HepG2 (cell line): ENCODE data around the gene MRPL20. TPM values are rescaled to one million over a fixed set of nuclear protein-coding genes. Genes with fewer than 3 reads are reported as not detected.

Source experiments
- ARNT ChIP-seq: fragments of 450-650 bp; IDR thresholded peaks from 2 replicates; pipeline ENCODE4 v1.6.1; 2017
- CBX5 ChIP-seq: sonication (generic); formaldehyde crosslinking; IDR thresholded peaks from 2 replicates; pipeline ENCODE4 v1.4.0; 2020; ENCODE audit warnings: missing genetic modification reagents, borderline replicate concordance
- FLYWCH1 ChIP-seq: sonication (generic); formaldehyde crosslinking; IDR thresholded peaks from 2 replicates; pipeline ENCODE4 v1.8.1; 2023; ENCODE audit warnings: mild to moderate bottlenecking, missing genetic modification reagents
- KDM2A ChIP-seq: sonication (generic); formaldehyde crosslinking; IDR thresholded peaks from 2 replicates; pipeline ENCODE4 v1.4.0; 2020; ENCODE audit warnings: low read depth, missing genetic modification reagents, borderline replicate concordance
- POLR2A ChIP-seq, 2 experiments: IDR thresholded peaks; 2 replicates each; pipeline ENCODE4 v1.6.1; 2011; ENCODE audit warnings: low read depth in 2 of 2, low read length in 2 of 2, mild to moderate bottlenecking in 1 of 2, moderate library complexity in 1 of 2; ENCODE audit not compliant: insufficient read depth in 1 of 2
- RFX5 ChIP-seq: IDR thresholded peaks from 2 replicates; pipeline ENCODE4 v1.6.1; 2011; ENCODE audit warnings: low read depth, low read length, improper control_type of control experiment
- RNF219 ChIP-seq: sonication (generic); formaldehyde crosslinking; IDR thresholded peaks from 2 replicates; pipeline ENCODE4 v1.5.0; 2020; ENCODE audit warnings: mild to moderate bottlenecking, missing genetic modification reagents
- SETDB1 ChIP-seq: sonication (generic); formaldehyde crosslinking; IDR thresholded peaks from 2 replicates; pipeline ENCODE4 v1.5.1; 2020; ENCODE audit warnings: missing genetic modification reagents, mild to moderate bottlenecking, borderline replicate concordance
- SOX13 ChIP-seq, 3 experiments: fragments of 450-650 bp in 1 of 3; sonication (generic) in 1 of 3; formaldehyde crosslinking in 1 of 3; IDR thresholded peaks in 2 of 3; conservative IDR thresholded peaks in 1 of 3; 2 replicates each; pipeline versions ENCODE4 v1.5.0 to v1.6.1; 2016 to 2020; ENCODE audit warnings: antibody characterized with exemption in 1 of 3, mild to moderate bottlenecking in 1 of 3, missing compliant biosample characterization in 1 of 3, missing genetic modification reagents in 1 of 3, moderate library complexity in 1 of 3
- SRSF4 ChIP-seq: fragments of 200-400 bp; formaldehyde crosslinking; IDR thresholded peaks from one replicate; pipeline ENCODE4 v1.6.1; 2018; ENCODE audit warnings: mild to moderate bottlenecking, low read depth, low read length, moderate library complexity; ENCODE audit not compliant: poor library complexity, severe bottlenecking
- SRY ChIP-seq: sonication (generic); formaldehyde crosslinking; IDR thresholded peaks from 2 replicates; pipeline ENCODE4 v1.8.0; 2022; ENCODE audit warnings: mild to moderate bottlenecking, missing genetic modification reagents
- ZBTB14 ChIP-seq: sonication (generic); formaldehyde crosslinking; IDR thresholded peaks from 2 replicates; pipeline ENCODE4 v1.4.0; 2020; ENCODE audit warnings: missing genetic modification reagents
- ZBTB7B ChIP-seq: sonication (generic); formaldehyde crosslinking; IDR thresholded peaks from 2 replicates; pipeline ENCODE4 v1.4.0; 2020; ENCODE audit warnings: missing genetic modification reagents
- ZNF180 ChIP-seq: sonication (generic); formaldehyde crosslinking; IDR thresholded peaks from 2 replicates; pipeline ENCODE4 v1.4.0; 2020; ENCODE audit warnings: low read depth, missing genetic modification reagents, borderline replicate concordance
- ZNF501 ChIP-seq: sonication (generic); formaldehyde crosslinking; IDR thresholded peaks from 2 replicates; pipeline ENCODE4 v1.5.1; 2020; ENCODE audit warnings: mild to moderate bottlenecking, moderate library complexity, missing genetic modification reagents
- ZNF609 ChIP-seq: sonication (generic); formaldehyde crosslinking; IDR thresholded peaks from 2 replicates; pipeline ENCODE4 v1.4.0; 2020; ENCODE audit warnings: mild to moderate bottlenecking, missing genetic modification reagents, borderline replicate concordance
- ZNF660 ChIP-seq: sonication (generic); formaldehyde crosslinking; IDR thresholded peaks from 2 replicates; pipeline ENCODE4 v1.5.1; 2020; ENCODE audit warnings: mild to moderate bottlenecking, low read depth, missing genetic modification reagents, borderline replicate concordance
- ZSCAN9 ChIP-seq: IDR thresholded peaks from 2 replicates; pipeline ENCODE4 v1.6.1; 2016; ENCODE audit warnings: borderline replicate concordance
- polyA plus RNA-seq, 8 experiments: library from polyadenylated mRNA; depleted of rRNA in 3 of 8; stranded (reverse) in 7 of 8; unstranded in 1 of 8; fragments of >200 nt; fragmentation: Illumina TruSeq in 4 of 8; extraction: Trizol in 4 of 8; gene quantifications; 2 replicates each; pipeline versions ENCODE4 v1.2.1 to v1.2.3, GENCODE V29; 2011 to 2016; ENCODE audit warnings: low read depth in 4 of 8, missing spikeins in 1 of 8, mixed read lengths in 1 of 8; ENCODE audit not compliant: insufficient read depth in 1 of 8
- total RNA-seq, 5 experiments: library from RNA; depleted of rRNA; stranded (reverse); fragments of >200 nt; fragmentation: Illumina TruSeq; extraction: Trizol; gene quantifications; 2 replicates each; pipeline ENCODE4 v1.2.3, GENCODE V29; 2016; ENCODE audit warnings: low read depth in 1 of 5
- TF ChIP-seq, protein P1 (sequence below): sonication (generic); formaldehyde crosslinking; IDR thresholded peaks from 2 replicates; pipeline ENCODE4 v1.8.1; 2023; ENCODE audit warnings: mild to moderate bottlenecking, moderate library complexity, missing genetic modification reagents

MRPL20 gene
- total and polyA plus RNA-seq, 2 of the 13 experiments (the other 11 are each of a cell fraction or from before 2014, with no cell fraction given): 59.2 to 127 TPM

GRCh38 chr1:1432951-1433803 lies 26.1 kb upstream of the MRPL20 start (continued):
- TF ChIP-seq FLYWCH1 (no peak), ARNT (no peak), CBX5 (CRISPR knock-in tag) (peak; percentile 84), ZSCAN9 (CRISPR knock-in tag) (peak; percentile 92), POLR2A (IDR thresholded peaks at IDR 0.05; ENCODE audit: insufficient read depth in 1 of 2, low read depth in 2 of 2, low read length in 2 of 2) (peak in 1 of 2 experiments; percentile 77; a peak in 1 of 4 replicates), SETDB1 (CRISPR knock-in tag) (no peak), SOX13 (IDR thresholded peaks at IDR 0.05) (peak; percentile 77), SOX13 (CRISPR knock-in tag; conservative IDR thresholded peaks at IDR 0.05 in 1 of 2, IDR thresholded peaks at IDR 0.05 in 1 of 2) (peak in 1 of 2 experiments; percentile 87; a peak in 2 of 4 replicates), ZBTB7B (CRISPR knock-in tag) (peak; percentile 77), SRSF4 (no peak), RNF219 (CRISPR knock-in tag) (no peak; the same call in 1 of the 2 replicates), ZNF660 (CRISPR knock-in tag) (no peak), ZNF180 (CRISPR knock-in tag) (0 out of 2 replicates have a peak, but pooled peaks have one; percentile 7), ZBTB14 (CRISPR knock-in tag) (peak; percentile 49), ZNF501 (CRISPR knock-in tag) (peak; percentile 86), SRY (no peak), KDM2A (peak; percentile 66; the same call in 1 of the 2 replicates), ZNF609 (CRISPR knock-in tag) (peak; percentile 88), RFX5 (no peak)
- TF ChIP-seq, protein P1, sequence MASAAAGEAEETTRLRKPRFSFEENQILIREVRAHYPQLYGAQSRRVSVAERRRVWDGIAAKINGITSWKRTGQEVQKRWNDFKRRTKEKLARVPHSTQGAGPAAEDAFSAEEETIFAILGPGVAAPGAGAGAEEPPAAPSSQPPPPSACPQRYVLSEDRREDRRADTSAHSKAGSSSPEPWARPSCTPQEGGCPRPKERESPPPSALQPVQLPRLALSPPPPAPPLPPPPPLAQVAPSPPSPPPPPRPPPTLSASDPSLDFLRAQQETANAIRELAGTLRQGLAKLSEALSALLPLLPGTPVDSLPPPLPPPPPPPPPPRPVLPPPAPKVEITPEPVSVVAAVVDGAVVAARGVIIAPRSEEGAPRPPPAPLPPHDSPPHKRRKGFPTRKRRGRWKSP: no peak
